ENCODE data around the gene RHBDD2. TPM values are rescaled to one million over a fixed set of nuclear protein-coding genes. Genes with fewer than 3 reads are reported as not detected.

The RHBDD2 gene
- total RNA-seq, 3 donors from 2014 or later, result 43.9 to 50.5 (median 47.3) TPM

- intact Hi-C loops (cut with DNase I, micrococcal nuclease), result no loop called here
- ATAC-seq (peak; percentile 82), DNase-seq (peak in 1 of 3 donors; percentile 64)
- Histone ChIP-seq H3K36me3 (ENCODE audit: low read depth) (peaks cover 7% of the 10 kb centered on the region), H3K4me1 (ENCODE audit: low read depth) (peaks cover 26% of the 10 kb centered on the region), H3K4me3 (no peak overlapping the region), H3K9me3 (no peaks in the 10 kb centered on the region)
- TF ChIP-seq, protein P1, sequence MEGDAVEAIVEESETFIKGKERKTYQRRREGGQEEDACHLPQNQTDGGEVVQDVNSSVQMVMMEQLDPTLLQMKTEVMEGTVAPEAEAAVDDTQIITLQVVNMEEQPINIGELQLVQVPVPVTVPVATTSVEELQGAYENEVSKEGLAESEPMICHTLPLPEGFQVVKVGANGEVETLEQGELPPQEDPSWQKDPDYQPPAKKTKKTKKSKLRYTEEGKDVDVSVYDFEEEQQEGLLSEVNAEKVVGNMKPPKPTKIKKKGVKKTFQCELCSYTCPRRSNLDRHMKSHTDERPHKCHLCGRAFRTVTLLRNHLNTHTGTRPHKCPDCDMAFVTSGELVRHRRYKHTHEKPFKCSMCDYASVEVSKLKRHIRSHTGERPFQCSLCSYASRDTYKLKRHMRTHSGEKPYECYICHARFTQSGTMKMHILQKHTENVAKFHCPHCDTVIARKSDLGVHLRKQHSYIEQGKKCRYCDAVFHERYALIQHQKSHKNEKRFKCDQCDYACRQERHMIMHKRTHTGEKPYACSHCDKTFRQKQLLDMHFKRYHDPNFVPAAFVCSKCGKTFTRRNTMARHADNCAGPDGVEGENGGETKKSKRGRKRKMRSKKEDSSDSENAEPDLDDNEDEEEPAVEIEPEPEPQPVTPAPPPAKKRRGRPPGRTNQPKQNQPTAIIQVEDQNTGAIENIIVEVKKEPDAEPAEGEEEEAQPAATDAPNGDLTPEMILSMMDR (IDR thresholded peaks at IDR 0.05), result no peak
Observed at GRCh38 chr7:75884476-75884875, 5.6 kb downstream of the RHBDD2 start.

DNA sequence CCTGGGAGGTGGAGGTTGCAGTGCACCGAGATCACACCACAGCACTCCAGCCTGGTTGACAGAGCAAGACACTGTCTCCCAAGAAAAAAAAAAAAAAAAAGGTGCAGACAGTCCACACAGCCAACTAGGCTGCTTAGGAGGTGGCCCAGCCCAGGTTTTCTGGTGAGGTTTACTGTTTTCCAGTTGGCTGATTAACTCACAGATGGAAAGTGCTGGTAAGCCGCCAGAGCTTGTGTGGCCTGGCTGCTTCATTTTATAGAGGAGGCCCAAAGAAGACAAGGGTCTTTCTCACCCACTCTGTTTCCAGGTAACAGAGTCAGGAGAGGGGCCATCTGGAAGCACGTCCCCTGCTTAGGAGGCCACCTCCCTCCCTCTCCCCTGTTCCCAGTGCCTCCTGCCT is 6.2 kb downstream of the RHBDD2 start:
- H3K9me3 ChIP-seq, result no peaks in the 10 kb centered on the region
- no peak overlapping the region for H3K4me3 ChIP-seq
- TF ChIP-seq, protein P1 (IDR thresholded peaks at IDR 0.05), result no peak
- intact Hi-C loops (cut with DNase I, micrococcal nuclease), result no loop called here
- ATAC-seq, result no peak
- DNase-seq, result no peak
- peaks cover 7% of the 10 kb centered on the region for H3K36me3 ChIP-seq (ENCODE audit: low read depth)
- peaks cover 21% of the 10 kb centered on the region for H3K4me1 ChIP-seq (ENCODE audit: low read depth)

GRCh38 chr7:75887669-75888369 is 9.0 kb downstream of the RHBDD2 start:
- DNase-seq (no peak), ATAC-seq (no peak)
- peaks cover 4% of the 10 kb centered on the region for H3K36me3 ChIP-seq (ENCODE audit: low read depth)
- TF ChIP-seq, protein P1 (IDR thresholded peaks at IDR 0.05), result no peak
- H3K4me1 ChIP-seq (ENCODE audit: low read depth), result peaks cover 12% of the 10 kb centered on the region
- intact Hi-C loops (cut with DNase I, micrococcal nuclease), result no loop called here
- no peaks in the 10 kb centered on the region for H3K9me3 ChIP-seq
- H3K4me3 ChIP-seq, result no peak overlapping the region

DNA sequence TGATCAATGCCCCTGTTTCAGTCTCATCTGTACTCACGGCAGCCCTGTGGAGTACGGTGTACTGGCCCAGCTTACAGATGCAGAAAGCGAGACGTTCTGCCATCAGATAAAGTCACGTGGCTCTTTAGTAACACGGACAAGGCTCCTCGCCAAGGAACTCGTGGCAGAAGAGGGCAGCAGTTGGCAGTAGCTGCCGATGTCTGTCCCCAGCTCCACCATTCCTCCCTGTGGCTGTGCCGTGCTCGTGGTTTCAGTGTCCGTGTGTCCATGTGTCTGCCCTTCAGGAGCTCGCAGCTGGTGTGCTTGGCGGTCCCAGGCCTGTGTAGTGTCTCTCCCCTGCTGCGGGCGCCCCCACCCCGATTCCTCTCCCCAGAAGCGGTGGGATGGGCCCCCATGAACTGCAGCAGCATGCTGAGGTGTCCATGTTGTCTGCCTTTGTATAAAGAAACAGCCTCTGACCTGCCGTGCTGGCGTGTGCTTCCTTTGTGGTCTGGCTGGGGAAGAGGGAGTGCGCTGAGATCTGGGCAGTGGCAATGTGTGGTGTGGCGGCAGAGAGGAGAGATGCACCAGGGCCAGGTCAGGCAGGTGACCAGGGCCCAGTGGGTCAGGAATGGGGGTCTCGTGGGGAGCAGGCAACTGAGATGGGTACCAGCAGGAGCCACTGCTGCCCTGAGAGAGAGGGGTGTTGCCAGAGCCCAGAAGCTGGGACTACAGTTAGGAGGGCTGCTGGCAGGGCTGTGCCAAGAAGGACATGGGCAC is 9.8 kb downstream of the RHBDD2 start:
- Histone ChIP-seq H3K36me3 (ENCODE audit: low read depth) (peaks cover 4% of the 10 kb centered on the region), H3K4me3 (no peak overlapping the region), H3K4me1 (ENCODE audit: low read depth) (peaks cover 11% of the 10 kb centered on the region), H3K9me3 (no peaks in the 10 kb centered on the region)
- TF ChIP-seq, protein P1 (IDR thresholded peaks at IDR 0.05), result no peak
- DNase-seq, result no peak
- intact Hi-C loops (cut with DNase I, micrococcal nuclease), result no loop called here
- ATAC-seq, result no peak

DNA sequence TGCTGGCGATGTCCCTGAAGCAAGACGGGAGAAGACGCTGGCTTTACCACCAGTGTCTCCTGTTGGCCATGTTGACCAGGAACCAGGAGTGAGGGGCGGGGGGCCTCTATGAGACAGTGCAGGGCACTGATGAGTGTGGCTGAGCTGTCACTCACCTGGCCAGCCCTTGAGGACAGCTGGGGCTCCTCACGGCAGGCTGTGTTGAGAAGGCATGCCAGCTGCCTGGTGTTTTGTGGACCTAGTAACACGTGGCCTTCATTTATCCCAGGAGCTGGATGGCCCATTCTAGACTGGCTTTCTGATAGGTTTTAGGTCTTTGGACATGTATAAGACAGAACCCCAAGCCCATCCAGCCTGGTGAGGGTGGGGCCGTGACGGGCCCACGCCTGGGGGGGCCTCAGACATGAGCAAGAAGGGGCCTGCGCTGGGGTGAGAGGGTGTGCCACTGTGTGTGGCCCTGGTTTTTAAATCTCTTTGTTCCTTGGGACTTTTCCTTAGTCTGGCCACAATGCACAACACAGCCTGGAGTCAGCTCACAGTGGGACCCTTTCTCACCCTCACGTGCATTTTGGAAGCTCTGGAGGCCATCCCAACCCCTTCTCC is 10.5 kb downstream of the RHBDD2 start:
- Histone ChIP-seq H3K4me1 (ENCODE audit: low read depth) (peaks cover 4% of the 10 kb centered on the region), H3K4me3 (no peak overlapping the region), H3K9me3 (no peaks in the 10 kb centered on the region), H3K36me3 (ENCODE audit: low read depth) (peaks cover 4% of the 10 kb centered on the region)
- TF ChIP-seq, protein P1 (IDR thresholded peaks at IDR 0.05), result no peak
- ATAC-seq (no peak), DNase-seq (no peak)
- intact Hi-C loops (cut with DNase I, micrococcal nuclease), result no loop called here

All from mucosa of descending colon (tissue), 3 donors.